Neural progenitor cell (in vitro differentiated cells): ENCODE measurements around the gene ATXN10.

Experiments used
- CTCF ChIP-seq: fragments of 200-600 bp; sonication (generic); IDR thresholded peaks from 2 replicates; pipeline ENCODE4 v1.5.1; 2017; ENCODE audit warnings: antibody characterized with exemption, mild to moderate bottlenecking
- EZH2 ChIP-seq: fragments of 200-600 bp; sonication (generic); IDR thresholded peaks from 2 replicates; pipeline ENCODE4 v1.6.1; 2017; ENCODE audit warnings: antibody characterized with exemption, mild to moderate bottlenecking, moderate library complexity

GRCh38 chr22:45878901-45879551 is 207.4 kb downstream of the ATXN10 start:
- no peak for TF ChIP-seq CTCF
- no peak for TF ChIP-seq EZH2
